NT2/D1 (cell line): ENCODE results near the gene GTPBP6.

Experiments used
- DNase-seq: peaks from one replicate; pipeline ENCODE4 v3.0.0-alpha.2; 2011; ENCODE audit warnings: low read depth, low spot score
- H3K27me3 ChIP-seq: 2 replicates; pipeline ENCODE4 v1.6.0; 2011; ENCODE audit warnings: mild to moderate bottlenecking; ENCODE audit not compliant: insufficient read length, insufficient read depth
- H3K36me3 ChIP-seq: 2 replicates; pipeline ENCODE4 v1.6.1; 2011; ENCODE audit warnings: mild to moderate bottlenecking, low read length, mixed read lengths; ENCODE audit not compliant: insufficient read depth, insufficient read length
- H3K4me1 ChIP-seq: 2 replicates; pipeline ENCODE4 v1.5.1; 2011; ENCODE audit not compliant: insufficient read depth, insufficient read length
- H3K4me3 ChIP-seq: 2 replicates; pipeline ENCODE4 v1.5.1; 2011; ENCODE audit warnings: low read depth; ENCODE audit not compliant: insufficient read length
- H3K9ac ChIP-seq: 2 replicates; pipeline ENCODE4 v1.6.0; 2011; ENCODE audit warnings: low read depth; ENCODE audit not compliant: insufficient read length
- H3K9me3 ChIP-seq: 2 replicates; pipeline ENCODE4 v1.5.1; 2011; ENCODE audit warnings: mild to moderate bottlenecking, low read length; ENCODE audit not compliant: insufficient read depth
- SUZ12 ChIP-seq: IDR thresholded peaks from 2 replicates; pipeline ENCODE4 v1.6.1; 2011; ENCODE audit not compliant: insufficient read length, insufficient read depth; ENCODE audit errors: extremely low read depth
- YY1 ChIP-seq: IDR thresholded peaks from 2 replicates; pipeline ENCODE4 v1.6.1; 2011; ENCODE audit not compliant: insufficient read length, insufficient read depth
- ZNF274 ChIP-seq: IDR thresholded peaks from 2 replicates; pipeline ENCODE4 v1.6.1; 2011; ENCODE audit warnings: mild to moderate bottlenecking, low read depth, low read length

Gene GTPBP6

DNA sequence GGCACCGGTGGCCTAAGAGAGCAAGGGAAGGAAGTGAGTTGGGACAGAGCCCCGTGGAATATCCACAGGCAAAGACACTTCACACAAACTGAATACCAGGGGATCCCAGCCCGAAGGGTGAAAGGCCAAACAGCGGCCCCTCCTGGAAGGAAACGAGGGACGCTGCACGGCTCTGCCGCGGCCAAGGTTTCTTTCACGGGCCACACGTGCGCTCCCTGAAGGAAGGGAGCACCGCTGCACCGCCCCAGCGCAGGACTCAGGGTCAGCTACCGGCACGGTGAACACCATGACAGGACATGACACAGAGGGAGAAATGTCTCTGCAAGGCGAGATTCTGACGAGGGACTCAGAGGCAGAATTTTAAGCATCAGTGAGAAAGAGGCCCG, 31.5 kb upstream of the GTPBP6 start:
- DNase-seq, result no peak
- peaks cover 3% of the 10 kb centered on the region for H3K4me1 ChIP-seq
- no peak overlapping the region for H3K4me3 ChIP-seq
- H3K36me3 ChIP-seq, result peaks cover 35% of the 10 kb centered on the region
- no peaks in the 10 kb centered on the region for H3K9me3 ChIP-seq
- TF ChIP-seq SUZ12 (no peak), ZNF274 (no peak), YY1 (no peak)
- H3K27me3 ChIP-seq, result no peaks in the 10 kb centered on the region
- no peak overlapping the region for H3K9ac ChIP-seq

DNA sequence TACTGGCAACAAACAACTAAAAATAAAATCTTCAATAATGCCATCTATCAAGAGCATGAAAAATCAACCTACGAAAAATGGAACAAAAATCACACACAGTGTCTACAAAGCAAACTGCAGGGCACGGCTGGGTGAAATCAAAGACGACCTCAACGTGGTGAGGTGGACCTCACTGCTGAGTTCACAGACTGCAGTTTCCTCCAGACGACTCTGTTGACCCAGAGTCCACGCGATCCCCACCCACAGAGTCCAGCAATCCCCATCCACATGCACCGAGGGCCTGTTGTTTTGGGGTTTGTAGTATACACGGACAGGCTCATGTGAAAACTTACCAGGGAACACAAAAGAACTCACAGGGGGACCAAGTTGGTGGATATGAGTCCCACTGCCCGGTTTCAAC, 31.1 kb upstream of the GTPBP6 start:
- no peak for DNase-seq
- Histone ChIP-seq H3K27me3 (no peaks in the 10 kb centered on the region), H3K9me3 (no peaks in the 10 kb centered on the region), H3K9ac (no peak overlapping the region), H3K4me1 (peaks cover 3% of the 10 kb centered on the region), H3K36me3 (peaks cover 35% of the 10 kb centered on the region), H3K4me3 (no peak overlapping the region)
- no peak for TF ChIP-seq ZNF274
- TF ChIP-seq YY1, result no peak
- no peak for TF ChIP-seq SUZ12

GRCh38 chrX:349196-349595, 30.6 kb upstream of the GTPBP6 start:
- H3K4me1 ChIP-seq, result peaks cover 3% of the 10 kb centered on the region
- H3K36me3 ChIP-seq, result peaks cover 39% of the 10 kb centered on the region
- no peak overlapping the region for H3K9ac ChIP-seq
- no peak for DNase-seq
- no peaks in the 10 kb centered on the region for H3K27me3 ChIP-seq
- TF ChIP-seq ZNF274, result no peak
- TF ChIP-seq SUZ12, result no peak
- TF ChIP-seq YY1, result no peak
- no peak overlapping the region for H3K4me3 ChIP-seq
- no peaks in the 10 kb centered on the region for H3K9me3 ChIP-seq

DNA sequence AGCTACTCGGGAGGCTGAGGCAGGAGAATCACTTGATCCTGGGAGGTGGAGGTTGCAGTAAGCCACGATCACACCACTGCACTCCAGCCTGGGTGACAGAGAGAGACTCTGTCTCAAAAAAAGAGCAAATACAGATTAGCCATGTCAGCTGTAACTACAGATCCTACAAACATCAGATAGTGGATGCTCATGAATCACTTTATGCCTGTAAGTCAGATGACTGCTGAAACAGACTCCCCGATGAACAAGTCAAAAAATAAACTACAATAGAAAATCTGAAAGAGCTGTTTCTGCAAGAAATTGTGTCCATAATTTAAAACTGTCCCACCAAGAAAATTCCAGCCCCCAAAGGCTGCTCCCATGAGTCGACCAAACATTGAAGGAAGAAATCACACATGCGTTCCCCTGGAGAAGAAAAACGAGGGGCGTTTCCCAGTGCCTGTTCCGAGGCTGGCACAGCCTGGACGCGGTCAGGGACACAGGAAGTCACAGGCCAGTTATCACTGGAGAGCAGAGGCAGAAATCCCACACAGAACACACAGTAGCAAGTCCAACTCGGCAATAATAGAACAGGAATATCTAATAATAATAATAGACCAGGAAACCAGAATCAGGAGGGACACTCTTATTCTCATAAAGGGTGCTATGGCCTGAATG, 30.0 kb upstream of the GTPBP6 start:
- Histone ChIP-seq H3K9me3 (no peaks in the 10 kb centered on the region), H3K4me1 (peaks cover 3% of the 10 kb centered on the region), H3K9ac (no peak overlapping the region), H3K36me3 (peaks cover 41% of the 10 kb centered on the region), H3K27me3 (no peaks in the 10 kb centered on the region), H3K4me3 (no peak overlapping the region)
- no peak for TF ChIP-seq YY1
- TF ChIP-seq ZNF274, result no peak
- TF ChIP-seq SUZ12, result no peak
- no peak for DNase-seq

DNA sequence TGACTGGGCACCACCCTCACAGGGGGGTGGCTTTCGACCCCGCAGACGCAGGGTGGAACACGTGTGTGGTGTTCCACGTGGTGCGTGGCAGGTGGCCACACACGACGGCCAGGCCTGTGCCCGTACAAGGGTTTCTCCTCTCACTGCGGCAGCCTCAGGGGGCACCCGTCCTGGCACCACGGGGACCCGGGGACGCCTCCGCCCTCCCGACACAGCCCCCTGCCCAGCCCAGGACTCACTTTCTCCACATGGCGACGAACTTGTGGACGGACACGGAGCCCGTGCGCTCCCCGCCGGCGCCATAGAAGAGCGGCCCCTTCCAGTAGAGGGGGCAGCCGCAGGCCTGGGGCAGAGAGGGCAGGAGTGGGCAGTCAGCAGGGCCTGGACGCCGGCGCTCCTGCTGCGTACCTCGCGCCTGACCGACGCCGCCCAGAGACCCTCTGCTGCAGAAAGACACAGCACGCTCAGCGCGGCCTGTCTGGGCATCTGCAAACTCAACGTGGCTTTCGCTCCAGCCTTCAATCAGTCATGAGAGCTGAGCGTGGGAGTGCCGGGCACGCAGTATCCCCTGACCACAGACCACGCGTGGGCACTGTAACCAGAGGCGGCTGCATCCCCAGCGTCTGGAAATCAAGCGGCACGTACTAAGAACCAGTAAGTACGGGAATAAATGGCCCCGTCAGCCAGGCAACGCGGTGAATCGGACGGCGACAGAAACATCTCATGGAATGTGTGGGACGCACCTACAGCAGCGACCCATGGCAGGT, 28.9 kb upstream of the GTPBP6 start:
- H3K4me3 ChIP-seq, result no peak overlapping the region
- peaks cover 3% of the 10 kb centered on the region for H3K4me1 ChIP-seq
- H3K27me3 ChIP-seq, result no peaks in the 10 kb centered on the region
- no peak overlapping the region for H3K9ac ChIP-seq
- DNase-seq, result no peak
- H3K9me3 ChIP-seq, result no peaks in the 10 kb centered on the region
- peaks cover 38% of the 10 kb centered on the region for H3K36me3 ChIP-seq
- TF ChIP-seq SUZ12, result no peak
- TF ChIP-seq ZNF274, result no peak
- no peak for TF ChIP-seq YY1

DNA sequence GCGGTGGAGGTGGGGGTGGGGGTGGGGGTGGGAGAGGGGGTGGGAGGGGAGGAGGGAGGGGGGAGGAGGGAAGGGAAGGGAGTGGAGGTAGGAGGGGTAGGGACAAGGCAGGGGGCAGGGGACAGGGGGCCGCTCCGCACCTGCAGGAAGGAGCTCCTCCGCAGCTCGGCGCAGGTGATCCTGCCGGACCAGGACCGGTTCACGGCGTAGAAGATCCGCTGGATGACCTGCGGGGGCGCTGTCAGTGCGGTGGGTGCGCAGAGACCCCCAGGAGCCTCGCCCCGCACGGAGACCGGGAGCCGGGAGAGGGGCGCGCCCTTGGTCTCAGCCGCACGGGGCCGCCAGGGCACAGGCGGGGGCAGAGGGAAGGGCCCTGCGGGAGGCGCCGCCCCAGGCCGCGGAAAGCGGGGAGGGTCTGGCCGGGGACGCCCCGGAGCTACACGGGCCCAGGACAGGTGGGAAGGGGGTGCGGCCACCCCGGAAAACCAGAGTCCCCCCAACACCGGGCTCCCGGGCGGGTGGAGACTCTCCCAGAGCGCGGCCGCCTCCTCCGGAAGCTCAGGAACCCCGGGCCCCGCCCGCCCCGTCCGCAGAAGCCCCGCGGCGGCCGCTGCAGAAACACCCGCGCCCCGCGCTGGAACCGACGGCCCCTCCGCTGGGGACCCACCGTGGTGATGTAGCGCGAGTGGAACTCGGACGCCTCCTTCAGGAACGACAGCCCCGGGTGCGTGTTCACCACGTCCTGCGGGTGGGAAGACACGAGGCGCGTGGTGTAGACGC, 27.6 kb upstream of the GTPBP6 start:
- Histone ChIP-seq H3K36me3 (peaks cover 36% of the 10 kb centered on the region), H3K4me1 (peaks cover 3% of the 10 kb centered on the region), H3K4me3 (no peak overlapping the region), H3K9ac (no peak overlapping the region), H3K9me3 (no peaks in the 10 kb centered on the region), H3K27me3 (no peaks in the 10 kb centered on the region)
- TF ChIP-seq YY1 (no peak), ZNF274 (no peak), SUZ12 (no peak)
- DNase-seq, result no peak
